ENCODE data around the gene ITPR1. TPM values are rescaled to one million over a fixed set of nuclear protein-coding genes. Genes with fewer than 3 reads are reported as not detected.
A peak's percentile ranks its signal among the peaks of the same experiment; 100 is the strongest.

Gene ITPR1
- total RNA-seq, 1 donor from 2014 or later: 45.9 TPM

GRCh38 chr3:4735243-4735642 lies 242.1 kb downstream of the ITPR1 start:
- DNase-seq (ENCODE audit: extremely low spot score, unreplicated experiment): no peak
- H3K27me3 Mint-ChIP-seq: no peaks in the 10 kb centered on the region
- no peak overlapping the region for H3K27ac Mint-ChIP-seq
- H3K4me3 Mint-ChIP-seq: no peak overlapping the region
- peaks cover 44% of the 10 kb centered on the region for H3K4me1 Mint-ChIP-seq (ENCODE audit: unreplicated experiment)
- H3K36me3 Mint-ChIP-seq: peaks cover 17% of the 10 kb centered on the region
- no peak for TF ChIP-seq CTCF (conservative IDR thresholded peaks at IDR 0.05)
- peaks cover 9% of the 10 kb centered on the region for H3K9me3 Mint-ChIP-seq

GRCh38 chr3:4736284-4736861 lies 243.2 kb downstream of the ITPR1 start:
- no peak for TF ChIP-seq CTCF (conservative IDR thresholded peaks at IDR 0.05)
- Mint-ChIP-seq H3K4me3 (peak overlapping the region; percentile 21), H3K9me3 (peaks cover 9% of the 10 kb centered on the region), H3K27ac (peak overlapping the region; percentile 92), H3K27me3 (no peaks in the 10 kb centered on the region), H3K36me3 (peaks cover 22% of the 10 kb centered on the region), H3K4me1 (ENCODE audit: unreplicated experiment) (peaks cover 40% of the 10 kb centered on the region)
- DNase-seq (ENCODE audit: extremely low spot score, unreplicated experiment): no peak

DNA sequence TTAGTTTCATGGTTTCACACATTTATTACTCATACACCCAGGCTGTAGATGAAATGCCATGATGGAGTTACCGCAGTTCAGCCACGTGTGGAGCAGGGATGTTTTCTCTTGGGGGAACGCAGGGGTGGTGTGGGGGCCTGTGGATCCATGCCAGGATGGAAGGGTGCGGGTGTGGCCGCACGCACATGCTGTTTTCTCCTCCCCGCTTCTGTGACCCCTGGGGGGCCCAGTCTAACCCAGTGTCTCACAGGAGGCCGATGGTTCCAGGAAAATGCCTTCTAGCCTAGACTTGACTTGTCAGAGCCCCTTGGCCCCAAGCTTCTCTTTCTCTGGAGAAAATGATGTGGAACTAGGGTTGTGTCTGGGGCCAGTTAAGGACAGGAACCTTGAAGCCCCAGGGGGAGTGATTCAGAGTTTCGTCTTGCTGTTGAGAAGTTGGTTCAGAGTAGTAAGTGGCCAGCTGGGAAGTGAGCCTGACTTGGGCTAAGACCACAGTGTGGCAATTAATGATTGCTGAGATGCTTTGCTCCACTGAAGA lies 245.7 kb downstream of the ITPR1 start:
- Mint-ChIP-seq H3K4me3 (no peak overlapping the region), H3K9me3 (peaks cover 9% of the 10 kb centered on the region), H3K27me3 (no peaks in the 10 kb centered on the region), H3K4me1 (ENCODE audit: unreplicated experiment) (peaks cover 34% of the 10 kb centered on the region), H3K36me3 (peaks cover 32% of the 10 kb centered on the region), H3K27ac (no peak overlapping the region)
- no peak for TF ChIP-seq CTCF (conservative IDR thresholded peaks at IDR 0.05)
- no peak for DNase-seq (ENCODE audit: extremely low spot score, unreplicated experiment)

- Mint-ChIP-seq H3K36me3 (peaks cover 35% of the 10 kb centered on the region), H3K9me3 (peaks cover 12% of the 10 kb centered on the region), H3K4me1 (ENCODE audit: unreplicated experiment) (peaks cover 34% of the 10 kb centered on the region), H3K27ac (no peak overlapping the region), H3K27me3 (no peaks in the 10 kb centered on the region), H3K4me3 (no peak overlapping the region)
- TF ChIP-seq CTCF (conservative IDR thresholded peaks at IDR 0.05): no peak
- DNase-seq (ENCODE audit: extremely low spot score, unreplicated experiment): no peak
These were observed 246.4 kb downstream of the ITPR1 start for GRCh38 chr3:4739289-4740236.

- DNase-seq (ENCODE audit: extremely low spot score, unreplicated experiment): no peak
- no peak for TF ChIP-seq CTCF (conservative IDR thresholded peaks at IDR 0.05)
- Mint-ChIP-seq H3K4me3 (no peak overlapping the region), H3K9me3 (peaks cover 12% of the 10 kb centered on the region), H3K27me3 (no peaks in the 10 kb centered on the region), H3K4me1 (ENCODE audit: unreplicated experiment) (peaks cover 35% of the 10 kb centered on the region), H3K36me3 (peaks cover 39% of the 10 kb centered on the region), H3K27ac (no peak overlapping the region)
These were observed 247.4 kb downstream of the ITPR1 start for GRCh38 chr3:4740397-4741105.

Measured in type B pancreatic cell (in vitro differentiated cells).